Measurements from ENCODE around the gene KLK4. TPM values are rescaled to one million over a fixed set of nuclear protein-coding genes. Genes with fewer than 3 reads are reported as not detected.

KLK4 gene
- total and polyA plus RNA-seq, 9 of the 15 experiments (the other 6 are each of a cell fraction or from before 2014, with no cell fraction given), result not detected

GRCh38 chr19:50878851-50879250 lies 32.3 kb downstream of the KLK4 start (continued):
- no peak for TF ChIP-seq THAP12 (CRISPR knock-in tag; IDR thresholded peaks at IDR 0.05)
- no peak for TF ChIP-seq HES1 (IDR thresholded peaks at IDR 0.05; ENCODE audit: low read depth)
- TF ChIP-seq GABPA (tag; conservative IDR thresholded peaks at IDR 0.05; ENCODE audit: low read depth), result no peak
- TF ChIP-seq ZBTB40 (IDR thresholded peaks at IDR 0.05), result no peak
- TF ChIP-seq ZBTB40 (CRISPR knock-in tag; IDR thresholded peaks at IDR 0.05), result no peak
- no peak for TF ChIP-seq ZNF507 (tag; conservative IDR thresholded peaks at IDR 0.05)
- no peak for TF ChIP-seq ZBTB5 (IDR thresholded peaks at IDR 0.05)
- peak; percentile 63; the same call in 1 of the 2 replicates for TF ChIP-seq PKNOX1 (IDR thresholded peaks at IDR 0.05)
- TF ChIP-seq ZBTB17 (CRISPR knock-in tag; IDR thresholded peaks at IDR 0.05), result no peak
- TF ChIP-seq ILK (tag; IDR thresholded peaks at IDR 0.05; ENCODE audit: borderline replicate concordance, low read depth), result no peak
- no peak for TF ChIP-seq PHTF2 (CRISPR knock-in tag; IDR thresholded peaks at IDR 0.05)

Data from K562 (cell line).